Fibroblast of upper back skin (primary cell): ENCODE measurements around the gene MCTS1.
A peak's percentile ranks its signal among the peaks of the same experiment; 100 is the strongest.
"Not testable (repeated sequence)": the region's sequence is repeated elsewhere in the genome, so short reads cannot be mapped to it uniquely, and the experiment has no call there.

Experiments
- DNase-seq: peaks from one replicate; pipeline ENCODE4 v3.0.0-alpha.2; 2013

MCTS1 gene, protein sequence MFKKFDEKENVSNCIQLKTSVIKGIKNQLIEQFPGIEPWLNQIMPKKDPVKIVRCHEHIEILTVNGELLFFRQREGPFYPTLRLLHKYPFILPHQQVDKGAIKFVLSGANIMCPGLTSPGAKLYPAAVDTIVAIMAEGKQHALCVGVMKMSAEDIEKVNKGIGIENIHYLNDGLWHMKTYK

GRCh38 chrX:120603707-120604360, at the start of gene MCTS1:
Gene MCTS1 (plus strand): TSS chrX:120604101. CDS start chrX:120604237, 136 bp downstream.
- DNase-seq: peak; percentile 97

- DNase-seq: no peak
Measured at GRCh38 chrX:120556251-120556650, 47.6 kb upstream of the MCTS1 start.

DNA sequence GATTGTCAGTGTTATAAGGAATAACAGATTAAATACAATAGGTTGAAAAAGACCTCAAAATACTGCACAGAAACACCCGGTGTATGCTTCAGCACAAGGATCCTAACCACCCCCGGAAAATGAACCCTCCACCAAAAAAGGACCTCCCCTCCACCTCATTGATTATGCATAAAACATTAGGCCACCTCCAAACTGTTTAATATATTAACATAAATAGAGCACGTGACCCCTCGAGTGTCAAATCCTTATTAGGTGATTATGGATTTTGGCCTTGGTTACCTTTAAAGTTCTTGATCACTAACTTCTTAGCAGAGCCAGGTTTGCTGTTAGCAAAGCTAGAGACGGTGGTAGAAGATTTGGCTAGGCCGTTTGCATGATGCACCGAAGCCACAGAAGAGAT, 44.1 kb upstream of the MCTS1 start:
- DNase-seq: no peak

DNA sequence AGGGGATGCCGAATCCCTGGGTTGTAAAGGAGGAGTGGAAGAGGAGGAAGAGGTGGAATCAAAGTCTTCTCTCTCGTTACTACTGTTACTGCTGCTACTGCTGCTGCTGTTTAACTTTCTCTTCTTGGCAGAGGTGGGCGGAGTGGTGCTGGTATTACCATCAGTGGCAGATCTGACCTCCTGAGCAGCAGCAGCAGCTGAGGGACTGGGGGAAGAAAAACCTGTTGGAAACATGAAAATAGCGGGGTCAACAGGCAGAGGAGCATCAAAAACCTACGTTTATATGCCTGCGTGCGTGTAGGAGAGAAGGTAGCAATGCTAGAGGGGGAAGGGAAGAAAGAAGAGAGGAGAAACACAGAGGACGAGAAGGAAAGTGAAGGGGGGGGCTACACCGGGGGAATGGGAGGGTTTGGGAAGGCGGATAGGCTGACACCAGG, 43.5 kb upstream of the MCTS1 start:
- peak; percentile 34 for DNase-seq

DNA sequence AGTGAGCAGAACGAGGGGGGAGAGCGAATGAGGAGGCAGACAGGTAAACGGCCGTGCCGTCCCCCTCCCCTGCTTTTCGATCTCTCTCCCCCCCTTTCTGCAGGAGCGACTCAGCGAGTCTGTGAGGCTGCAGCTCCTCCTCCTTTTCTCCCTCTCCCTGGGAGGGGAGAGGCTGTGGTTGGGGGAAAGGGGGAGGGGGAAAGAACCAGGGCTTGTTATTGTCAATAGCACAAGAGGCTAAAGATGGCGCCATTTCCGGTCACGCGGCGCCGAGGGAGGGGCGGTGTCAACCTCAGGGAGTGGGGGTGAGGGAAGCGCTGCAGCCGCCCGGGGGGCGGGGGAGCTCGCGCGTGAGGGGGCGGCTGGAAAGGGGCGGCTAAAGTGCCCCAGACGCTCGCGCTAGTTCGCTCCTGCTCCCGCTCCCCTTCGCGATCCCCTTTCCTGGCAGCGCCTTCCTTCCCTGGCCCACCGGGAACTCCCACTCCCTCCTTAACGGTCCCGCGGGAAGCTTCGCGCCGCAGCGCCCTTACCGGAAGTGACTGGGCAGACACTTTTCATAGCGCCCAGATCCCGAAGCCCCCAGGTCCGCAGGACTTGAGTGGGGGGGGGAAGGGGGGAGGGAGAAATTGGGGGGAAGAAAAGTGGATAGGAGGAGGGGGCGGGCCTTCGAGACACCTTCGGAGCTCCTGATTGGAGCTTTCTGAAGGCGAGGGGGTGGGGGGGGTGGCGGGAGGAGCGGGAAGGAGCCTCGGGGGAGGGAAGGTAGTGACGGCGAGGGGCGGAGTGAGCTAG, 42.9 kb upstream of the MCTS1 start, which contains the start of gene CUL4B:
Gene CUL4B, minus strand, starts transcription at position 121 of the 792 bp plus-strand sequence. CDS start 324 bp downstream, outside the sequence.
- DNase-seq: peak; percentile 96

- no peak for DNase-seq
Measured at GRCh38 chrX:120561634-120562568, 42.0 kb upstream of the MCTS1 start.

GRCh38 chrX:120562569-120562926, 41.4 kb upstream of the MCTS1 start:
- DNase-seq: no peak

DNA sequence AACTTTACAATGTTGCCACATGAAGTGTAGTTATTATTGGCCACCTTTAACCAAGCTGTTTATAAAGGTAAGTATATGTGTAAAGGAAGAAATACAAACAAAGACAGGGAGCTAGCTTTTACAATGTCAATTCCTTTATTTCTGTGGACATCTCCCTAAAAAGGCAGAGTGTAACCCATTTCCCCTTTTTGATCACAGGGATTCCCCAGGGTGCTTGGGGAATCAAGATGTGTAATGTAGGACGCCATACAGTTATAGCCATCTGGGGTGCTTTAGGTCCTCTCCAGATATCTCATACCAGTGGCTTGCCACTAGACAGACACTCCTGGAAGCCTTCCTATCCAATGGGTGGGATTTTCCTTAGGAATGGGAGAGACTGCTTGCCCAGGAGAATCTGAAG, 39.0 kb upstream of the MCTS1 start:
- DNase-seq: no peak

GRCh38 chrX:120566817-120567216, 37.1 kb upstream of the MCTS1 start:
- DNase-seq: no peak

DNA sequence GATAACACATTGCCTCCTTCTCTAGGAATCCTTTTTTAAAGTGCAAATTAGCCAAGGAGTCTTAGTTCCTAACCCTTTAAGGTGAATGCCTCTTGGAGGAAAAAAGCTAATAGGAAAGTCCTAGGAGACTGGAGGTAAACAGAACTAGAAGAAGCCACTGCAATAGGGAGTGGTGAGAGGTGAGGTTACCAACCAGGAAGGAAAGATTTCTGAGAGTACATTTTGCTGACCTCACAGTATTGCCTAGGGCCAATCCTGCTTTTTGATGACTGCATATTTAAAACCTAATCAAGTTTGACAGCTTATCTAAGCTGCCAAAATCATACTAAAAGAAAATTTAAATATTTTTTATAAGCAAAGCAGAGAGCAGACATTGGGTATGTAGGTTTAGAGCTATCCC, 35.9 kb upstream of the MCTS1 start:
- no peak for DNase-seq

DNA sequence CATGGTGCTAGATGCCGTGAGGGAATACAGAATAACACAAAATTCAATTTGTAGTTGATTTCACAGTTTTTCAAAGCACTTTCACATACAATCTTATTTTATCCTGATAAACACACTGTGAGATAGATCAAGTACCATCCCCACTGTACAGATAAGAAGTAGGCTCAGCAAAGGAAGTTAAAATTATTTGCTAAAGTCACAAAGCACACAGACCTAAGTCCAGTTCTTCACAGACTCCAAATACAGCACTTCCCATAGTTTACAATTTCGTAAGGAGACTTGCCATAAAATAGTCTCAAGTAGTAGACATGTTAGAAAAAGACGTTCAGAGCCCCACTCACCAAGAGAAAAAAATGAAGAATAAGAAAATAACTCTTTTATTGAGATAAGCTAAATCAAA, 35.3 kb upstream of the MCTS1 start:
- DNase-seq: no peak

GRCh38 chrX:120570011-120570600, 33.8 kb upstream of the MCTS1 start:
- no peak for DNase-seq

DNA sequence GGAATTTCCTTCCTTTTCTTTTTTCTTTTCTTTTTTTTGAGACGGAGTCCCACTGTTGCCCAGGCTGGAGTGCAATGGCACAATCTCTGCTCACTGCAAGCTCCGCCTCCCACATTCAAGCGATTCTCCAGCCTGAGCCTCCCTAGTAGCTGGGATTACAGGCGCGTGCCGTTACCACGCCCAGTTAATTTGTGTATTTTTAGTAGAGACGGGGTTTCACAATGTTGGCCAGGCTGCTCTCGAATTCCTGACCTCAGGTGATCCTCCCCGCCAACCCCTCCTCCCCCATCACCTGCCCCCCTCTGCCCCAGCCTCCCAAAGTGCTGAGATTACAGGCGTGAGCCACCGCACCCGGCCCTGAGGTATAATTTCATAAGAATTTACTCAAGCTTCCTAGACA, 30.1 kb upstream of the MCTS1 start:
- DNase-seq: not testable (repeated sequence)

GRCh38 chrX:120575379-120576114, 28.4 kb upstream of the MCTS1 start:
- DNase-seq: no peak

- no peak for DNase-seq
Measured at GRCh38 chrX:120585702-120586101, 18.2 kb upstream of the MCTS1 start.

- peak; percentile 55 for DNase-seq
Measured at GRCh38 chrX:120604361-120604782, 471 bp downstream of the MCTS1 start.

DNA sequence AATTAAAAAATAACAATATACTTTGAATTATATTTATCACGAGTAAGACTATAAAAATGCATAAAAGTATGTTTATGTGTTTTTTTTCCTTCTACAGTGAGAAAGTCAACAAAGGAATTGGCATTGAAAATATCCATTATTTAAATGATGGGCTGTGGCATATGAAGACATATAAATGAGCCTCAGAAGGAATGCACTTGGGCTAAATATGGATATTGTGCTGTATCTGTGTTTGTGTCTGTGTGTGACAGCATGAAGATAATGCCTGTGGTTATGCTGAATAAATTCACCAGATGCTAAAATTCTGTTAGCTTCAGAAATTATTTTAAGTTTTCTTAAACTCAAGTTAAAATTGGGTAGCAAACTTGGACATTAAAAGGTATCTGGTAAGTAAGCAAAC, 8.2 kb downstream of the MCTS1 start:
- no peak for DNase-seq

GRCh38 chrX:120614816-120615215, 10.9 kb downstream of the MCTS1 start:
- no peak for DNase-seq

GRCh38 chrX:120617996-120618630, 14.2 kb downstream of the MCTS1 start:
- no peak for DNase-seq

DNA sequence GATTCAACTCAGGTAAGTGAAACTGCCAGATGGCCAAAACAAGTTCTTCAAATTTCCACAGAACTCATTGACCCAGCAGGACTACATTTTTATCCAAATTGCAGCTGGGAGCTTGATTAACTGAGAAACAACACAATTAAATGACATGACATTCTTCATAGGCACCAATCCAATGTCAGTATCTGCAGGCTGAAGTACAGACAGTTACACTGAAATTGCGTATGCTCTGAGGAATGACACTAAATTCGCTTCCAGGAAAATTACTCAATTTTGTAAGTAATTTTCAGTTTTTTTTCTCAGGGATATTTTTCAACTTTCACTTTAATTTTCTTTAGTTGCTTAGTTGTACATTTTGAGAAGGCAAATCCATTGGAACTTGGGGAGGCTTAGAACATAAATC, 21.5 kb downstream of the MCTS1 start:
- DNase-seq: no peak
